GM11168 (cell line): ENCODE results near the gene RPS6KA2.

Experiments used
- in situ Hi-C: fragments of 300-500 bp; cut with MboI; formaldehyde crosslinking; loops from one replicate; pipeline ENCODE4 v1.12.0; 2022; ENCODE audit warnings: low sequenced_read_pairs; ENCODE audit not compliant: unreplicated experiment

Gene RPS6KA2

GRCh38 chr6:166514196-166514595, 112.9 kb downstream of the RPS6KA2 start:
- in situ Hi-C loops, result no loop called here

GRCh38 chr6:166512567-166512966, 114.5 kb downstream of the RPS6KA2 start:
- in situ Hi-C loops, result no loop called here

GRCh38 chr6:166511316-166511715, 115.7 kb downstream of the RPS6KA2 start:
- in situ Hi-C loops, result no loop called here

GRCh38 chr6:166509193-166509592, 117.9 kb downstream of the RPS6KA2 start:
- in situ Hi-C loops, result no loop called here

- in situ Hi-C loops, result no loop called here
Measured at GRCh38 chr6:166508726-166509125, 118.3 kb downstream of the RPS6KA2 start.

GRCh38 chr6:166507809-166508564, 119.1 kb downstream of the RPS6KA2 start:
- in situ Hi-C loops, result no loop called here

- in situ Hi-C loops, result no loop called here
Measured at GRCh38 chr6:166507380-166507779, 119.7 kb downstream of the RPS6KA2 start.

GRCh38 chr6:166505133-166505905, 121.7 kb downstream of the RPS6KA2 start:
- in situ Hi-C loops, result no loop called here

GRCh38 chr6:166504100-166504499, 123.0 kb downstream of the RPS6KA2 start:
- in situ Hi-C loops, result no loop called here

GRCh38 chr6:166503167-166503744, 123.8 kb downstream of the RPS6KA2 start:
- in situ Hi-C loops, result no loop called here

- in situ Hi-C loops, result no loop called here
Measured at GRCh38 chr6:166502453-166502852, 124.6 kb downstream of the RPS6KA2 start.

GRCh38 chr6:166501246-166501645, 125.8 kb downstream of the RPS6KA2 start:
- in situ Hi-C loops, result no loop called here

- in situ Hi-C loops, result no loop called here
Measured at GRCh38 chr6:166500246-166500645, 126.8 kb downstream of the RPS6KA2 start.

GRCh38 chr6:166499350-166500163, 127.5 kb downstream of the RPS6KA2 start:
- in situ Hi-C loops, result no loop called here

- in situ Hi-C loops, result no loop called here
Measured at GRCh38 chr6:166498661-166499349, 128.2 kb downstream of the RPS6KA2 start.

- in situ Hi-C loops, result no loop called here
Measured at GRCh38 chr6:166498228-166498627, 128.8 kb downstream of the RPS6KA2 start.

GRCh38 chr6:166497087-166497899, 129.8 kb downstream of the RPS6KA2 start:
- in situ Hi-C loops, result no loop called here

GRCh38 chr6:166496460-166496859, 130.6 kb downstream of the RPS6KA2 start:
- in situ Hi-C loops, result no loop called here
